Right ventricle myocardium superior (tissue), 1 donor: ENCODE measurements around the gene AEBP2. TPM values are rescaled to one million over a fixed set of nuclear protein-coding genes. Genes with fewer than 3 reads are reported as not detected.
"Not testable (repeated sequence)": the region's sequence is repeated elsewhere in the genome, so short reads cannot be mapped to it uniquely, and the experiment has no call there.

Source experiments
- ATAC-seq: fragments of 200-7000 bp; cut with Tn5 transposase; one replicate; pipeline ENCODE4 v1.9.1; 2020; ENCODE audit warnings: mild to moderate bottlenecking; ENCODE audit not compliant: poor library complexity
- DNase-seq: peaks from one replicate; pipeline ENCODE4 v3.0.0-alpha.2; 2020
- intact Hi-C: fragments of 100-400 bp; cut with DNase I; formaldehyde crosslinking; loops from one replicate; pipeline ENCODE4 v1.11.2; 2022
- total RNA-seq: library from RNA; stranded (reverse); fragmentation: NEBNext Ultra II Directional; extraction: Animal tissue kit (Norgen Biotek cat#: 25700); gene quantifications from one replicate; pipeline ENCODE4 v1.2.1, GENCODE V29; 2021
- donor health status: DM: no; HTN: yes; CAD: no; lungs with severe emphysema.

AEBP2 gene
- total RNA-seq, 1 donor from 2014 or later, result 27.5 TPM

DNA sequence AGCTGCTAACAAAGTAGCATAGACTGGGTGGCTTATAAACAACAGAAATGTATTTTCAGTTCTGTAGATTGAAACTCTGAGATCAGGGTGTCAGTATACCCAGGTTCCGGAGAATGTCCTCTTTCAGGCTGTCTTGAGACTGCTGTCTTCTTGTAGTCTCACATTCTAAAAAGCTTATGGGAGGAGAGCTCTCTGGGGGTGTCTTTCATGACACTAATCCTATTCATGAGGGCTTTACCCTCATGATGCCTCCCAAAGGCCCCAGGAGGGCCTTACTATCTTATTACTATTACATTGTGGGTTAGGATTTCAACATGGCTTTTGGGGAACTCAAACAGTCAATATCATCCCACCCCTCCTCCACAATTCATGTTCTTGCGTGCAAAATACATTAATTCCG is 94.3 kb downstream of the AEBP2 start:
- DNase-seq, result no peak
- intact Hi-C loops, result no loop called here
- no peak for ATAC-seq

GRCh38 chr12:19539071-19539470 is 99.8 kb downstream of the AEBP2 start:
- intact Hi-C loops, result no loop called here
- ATAC-seq (no peak), DNase-seq (no peak)

GRCh38 chr12:19539836-19540235 is 100.5 kb downstream of the AEBP2 start:
- intact Hi-C loops, result no loop called here
- no peak for ATAC-seq
- no peak for DNase-seq

DNA sequence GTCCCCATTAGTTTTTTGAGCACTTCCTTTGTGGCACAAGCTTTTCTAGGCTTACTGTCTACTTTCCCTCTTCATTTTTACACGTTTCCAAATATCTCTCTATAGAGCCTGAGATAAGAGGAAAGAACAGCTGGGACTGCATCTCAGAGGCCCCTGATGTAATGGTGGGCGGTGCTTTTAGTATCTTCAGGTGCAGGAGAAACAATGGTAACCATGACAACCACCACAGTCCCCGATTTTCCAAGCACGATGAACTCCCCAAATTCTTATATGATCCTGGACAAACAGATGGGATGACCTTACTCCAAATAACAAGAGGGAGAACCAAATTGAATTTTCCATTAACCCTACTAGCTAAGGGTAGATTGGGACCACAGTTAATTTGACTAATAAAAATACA is 103.3 kb downstream of the AEBP2 start:
- ATAC-seq (no peak), DNase-seq (no peak)
- intact Hi-C loops, result no loop called here

DNA sequence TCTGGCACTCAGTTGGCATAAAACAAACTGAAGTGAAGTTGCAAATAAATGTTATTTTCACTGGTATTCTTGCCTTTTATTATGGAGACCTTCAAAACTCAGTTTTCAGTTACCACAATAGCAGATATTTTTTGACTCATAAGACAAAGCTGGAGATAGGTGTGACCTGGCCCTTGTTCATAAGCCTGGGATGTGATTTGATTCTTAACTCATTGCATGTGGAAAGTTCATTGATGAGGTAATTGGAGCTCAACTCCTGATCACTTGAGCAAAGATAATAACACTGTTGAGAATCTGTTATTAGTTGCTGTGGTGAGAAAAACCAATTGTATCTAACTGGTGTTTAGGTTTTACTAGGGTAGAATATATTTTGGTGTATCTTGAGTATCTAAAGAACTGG is 105.1 kb downstream of the AEBP2 start:
- no peak for DNase-seq
- no peak for ATAC-seq
- intact Hi-C loops, result no loop called here

DNA sequence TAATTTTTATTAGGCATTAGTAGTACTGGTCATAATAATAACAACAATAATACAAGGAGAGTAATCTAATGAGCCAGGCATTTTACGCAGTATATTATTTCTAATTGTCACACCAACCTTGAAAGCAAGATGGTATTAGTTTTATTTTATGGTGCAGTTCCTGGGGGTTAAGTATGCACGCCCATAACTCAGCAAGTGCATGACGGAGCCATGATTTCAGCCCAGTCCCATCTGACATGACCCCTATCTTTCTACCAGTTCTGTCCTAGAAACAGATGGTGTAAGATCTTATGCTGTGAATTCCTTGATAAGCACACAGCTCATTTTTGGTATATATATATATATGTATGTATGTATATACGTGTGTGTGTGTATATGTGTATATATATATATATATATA is 106.0 kb downstream of the AEBP2 start:
- intact Hi-C loops, result no loop called here
- ATAC-seq, result no peak
- no peak for DNase-seq

- intact Hi-C loops, result no loop called here
- ATAC-seq, result peak; percentile 72
- DNase-seq, result no peak
Measured at GRCh38 chr12:19546027-19546426, 106.7 kb downstream of the AEBP2 start.

- ATAC-seq, result peak; percentile 55
- DNase-seq, result no peak
- intact Hi-C loops, result no loop called here
Measured at GRCh38 chr12:19546611-19547162, 107.4 kb downstream of the AEBP2 start.

DNA sequence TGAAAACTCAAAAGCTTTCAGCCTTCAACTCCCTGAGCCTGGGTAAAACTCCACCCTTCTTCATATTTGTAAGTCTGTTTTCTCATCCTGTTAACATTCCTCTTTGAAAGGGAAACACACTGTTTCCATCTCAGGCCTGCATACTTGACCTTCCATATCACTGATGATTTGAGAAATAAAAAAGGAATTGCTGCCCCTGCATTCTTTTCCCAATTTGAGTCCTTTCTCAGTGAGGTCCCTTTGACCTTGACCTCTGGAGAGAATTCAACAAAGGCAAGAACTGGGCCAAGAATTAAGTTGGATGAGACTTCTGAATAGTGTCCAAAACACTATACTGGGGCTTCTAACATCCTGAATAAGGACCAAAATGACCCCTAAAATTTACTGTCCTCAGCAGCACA is 108.0 kb downstream of the AEBP2 start:
- intact Hi-C loops, result no loop called here
- ATAC-seq (peak; percentile 42), DNase-seq (no peak)

DNA sequence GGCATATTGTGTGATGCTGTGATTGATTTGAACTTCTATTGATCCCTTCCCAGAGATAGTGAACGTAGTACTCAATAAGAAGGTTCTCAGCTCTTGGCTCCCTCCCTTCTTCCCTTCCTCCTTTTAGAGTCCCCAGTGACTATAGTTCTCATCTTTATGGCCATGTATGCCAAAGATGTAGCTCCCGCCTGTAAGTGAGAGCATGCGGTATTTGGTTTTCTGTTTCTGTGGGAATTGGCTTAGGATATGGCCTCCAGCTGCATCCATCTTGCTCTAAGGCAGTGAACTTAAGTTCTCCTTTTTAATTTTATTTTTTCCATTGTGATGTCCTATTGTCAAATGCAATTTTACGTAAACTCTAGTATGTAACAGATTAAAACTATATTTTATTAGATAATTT is 109.5 kb downstream of the AEBP2 start:
- no peak for ATAC-seq

DNA sequence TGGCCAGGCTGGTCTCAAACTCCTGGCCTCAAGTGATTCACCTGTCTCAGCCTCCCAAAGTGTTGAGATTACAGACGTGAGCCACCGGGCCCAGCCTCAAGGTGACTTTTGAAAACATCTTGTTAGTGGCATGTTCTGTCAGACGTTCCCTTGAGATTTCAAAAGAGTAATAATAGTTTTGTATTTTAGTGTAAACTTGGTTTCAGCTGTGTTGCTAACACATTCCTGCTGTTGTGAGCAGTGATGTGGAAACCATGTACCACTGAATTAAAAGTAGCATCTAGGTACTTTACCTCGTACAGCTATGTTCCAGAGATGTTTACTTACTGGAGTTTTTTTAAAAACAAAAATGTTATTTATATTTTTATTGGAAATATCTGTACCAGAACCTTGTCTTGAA is 111.3 kb downstream of the AEBP2 start:
- ATAC-seq (no peak), DNase-seq (no peak)
- intact Hi-C loops, result no loop called here

More for the DNA sequence above, 109.5 kb downstream of the AEBP2 start:
- no peak for DNase-seq
- intact Hi-C loops, result no loop called here

GRCh38 chr12:19552441-19553097 is 113.3 kb downstream of the AEBP2 start:
- ATAC-seq, DNase-seq, intact Hi-C loops: not testable (repeated sequence)

GRCh38 chr12:19553175-19553574 is 113.9 kb downstream of the AEBP2 start:
- DNase-seq (no peak), ATAC-seq (peak; percentile 60)
- intact Hi-C loops, result no loop called here

- intact Hi-C loops, result no loop called here
- ATAC-seq (no peak), DNase-seq (no peak)
Measured at GRCh38 chr12:19561411-19561961, 122.2 kb downstream of the AEBP2 start.
